ENCODE measurements around the gene TRUB1.

Gene TRUB1

GRCh38 chr10:115018185-115018931, 80.4 kb downstream of the TRUB1 start:
- intact Hi-C loops (cut with micrococcal nuclease): no loop called here
- Mint-ChIP-seq H3K36me3 (ENCODE audit: low read depth) (no peaks in the 10 kb centered on the region), H3K27me3 (no peaks in the 10 kb centered on the region), H3K4me3 (no peak overlapping the region), H3K27ac (no peak overlapping the region), H3K4me1 (ENCODE audit: low read depth) (no peaks in the 10 kb centered on the region), H3K9me3 (no peaks in the 10 kb centered on the region)

GRCh38 chr10:115020449-115020848, 82.5 kb downstream of the TRUB1 start:
- no peaks in the 10 kb centered on the region for H3K27me3 Mint-ChIP-seq
- no peak overlapping the region for H3K27ac Mint-ChIP-seq
- no peaks in the 10 kb centered on the region for H3K4me1 Mint-ChIP-seq (ENCODE audit: low read depth)
- intact Hi-C loops (cut with micrococcal nuclease): no loop called here
- H3K9me3 Mint-ChIP-seq: no peaks in the 10 kb centered on the region
- no peak overlapping the region for H3K4me3 Mint-ChIP-seq
- no peaks in the 10 kb centered on the region for H3K36me3 Mint-ChIP-seq (ENCODE audit: low read depth)

- intact Hi-C loops (cut with micrococcal nuclease): no loop called here
- H3K27me3 Mint-ChIP-seq: no peaks in the 10 kb centered on the region
- no peaks in the 10 kb centered on the region for H3K4me1 Mint-ChIP-seq (ENCODE audit: low read depth)
- no peak overlapping the region for H3K27ac Mint-ChIP-seq
- no peaks in the 10 kb centered on the region for H3K9me3 Mint-ChIP-seq
- H3K4me3 Mint-ChIP-seq: no peak overlapping the region
- no peaks in the 10 kb centered on the region for H3K36me3 Mint-ChIP-seq (ENCODE audit: low read depth)
Measured at GRCh38 chr10:115022733-115023132, 84.7 kb downstream of the TRUB1 start.

- Mint-ChIP-seq H3K4me3 (no peak overlapping the region), H3K9me3 (no peaks in the 10 kb centered on the region), H3K27ac (no peak overlapping the region), H3K36me3 (ENCODE audit: low read depth) (no peaks in the 10 kb centered on the region), H3K27me3 (no peaks in the 10 kb centered on the region), H3K4me1 (ENCODE audit: low read depth) (no peaks in the 10 kb centered on the region)
- intact Hi-C loops (cut with micrococcal nuclease): no loop called here
Measured at GRCh38 chr10:115023715-115024114, 85.7 kb downstream of the TRUB1 start.

GRCh38 chr10:115024371-115024770, 86.4 kb downstream of the TRUB1 start:
- Mint-ChIP-seq H3K4me3 (no peak overlapping the region), H3K36me3 (ENCODE audit: low read depth) (no peaks in the 10 kb centered on the region), H3K27ac (no peak overlapping the region), H3K9me3 (no peaks in the 10 kb centered on the region), H3K4me1 (ENCODE audit: low read depth) (no peaks in the 10 kb centered on the region), H3K27me3 (no peaks in the 10 kb centered on the region)
- intact Hi-C loops (cut with micrococcal nuclease): no loop called here

GRCh38 chr10:115026056-115026745, 88.2 kb downstream of the TRUB1 start:
- no peak overlapping the region for H3K4me3 Mint-ChIP-seq
- no peaks in the 10 kb centered on the region for H3K27me3 Mint-ChIP-seq
- no peak overlapping the region for H3K27ac Mint-ChIP-seq
- no peaks in the 10 kb centered on the region for H3K9me3 Mint-ChIP-seq
- no peaks in the 10 kb centered on the region for H3K4me1 Mint-ChIP-seq (ENCODE audit: low read depth)
- H3K36me3 Mint-ChIP-seq (ENCODE audit: low read depth): no peaks in the 10 kb centered on the region
- intact Hi-C loops (cut with micrococcal nuclease): no loop called here

GRCh38 chr10:115026746-115027140, 88.7 kb downstream of the TRUB1 start:
- intact Hi-C loops (cut with micrococcal nuclease): no loop called here
- H3K4me3 Mint-ChIP-seq: no peak overlapping the region
- H3K4me1 Mint-ChIP-seq (ENCODE audit: low read depth): no peaks in the 10 kb centered on the region
- H3K36me3 Mint-ChIP-seq (ENCODE audit: low read depth): no peaks in the 10 kb centered on the region
- H3K9me3 Mint-ChIP-seq: no peaks in the 10 kb centered on the region
- no peaks in the 10 kb centered on the region for H3K27me3 Mint-ChIP-seq
- no peak overlapping the region for H3K27ac Mint-ChIP-seq

Data from dendritic cell treated with granulocyte-macrophage colony-stimulating factor and Interleukin-4, amounts not matched to agents 40 ng/mL and 50 ng/mL, for 4 days (primary cell).